ENCODE results near the gene PLEKHG3. TPM values are rescaled to one million over a fixed set of nuclear protein-coding genes. Genes with fewer than 3 reads are reported as not detected.
A peak's percentile ranks its signal among the peaks of the same experiment; 100 is the strongest.

The PLEKHG3 gene
- total and polyA plus RNA-seq, 7 donors: 1.9 to 8.2 (median 5.2) TPM

DNA sequence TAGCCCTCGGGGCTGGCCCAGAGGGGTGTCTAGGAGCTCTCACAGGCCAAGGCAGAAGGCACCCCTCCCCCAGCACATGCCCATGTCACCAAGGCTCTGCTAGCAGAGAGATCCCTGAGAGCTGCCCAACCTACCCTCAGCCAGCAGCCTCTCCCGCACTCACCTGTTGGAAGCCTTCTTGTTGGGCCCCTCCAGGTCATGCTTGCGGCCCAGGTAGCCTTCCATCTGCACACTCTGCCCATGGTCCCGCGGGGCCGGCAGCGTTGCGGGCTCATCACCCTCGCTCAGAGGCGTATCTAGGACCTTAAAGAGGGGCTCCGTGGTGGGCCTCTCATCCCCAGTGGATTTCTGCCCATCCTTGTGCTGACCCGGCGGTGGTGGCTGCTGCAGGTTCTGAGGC lies 49.1 kb downstream of the PLEKHG3 start:
- intact Hi-C loops (cut with DNase I): no loop called here
- no peak for DNase-seq
- no peaks in the 10 kb centered on the region for H3K9me3 ChIP-seq
- H3K36me3 ChIP-seq (ENCODE audit: insufficient read depth in 1 of 2, low read depth in 1 of 2): peaks cover 0 to 61% of the 10 kb centered on the region in 2 donors
- 89 to 93% (median 91%) methylated on average over 13 of the region's 13 CpGs for WGBS, 3 donors
- TF ChIP-seq, protein P1, sequence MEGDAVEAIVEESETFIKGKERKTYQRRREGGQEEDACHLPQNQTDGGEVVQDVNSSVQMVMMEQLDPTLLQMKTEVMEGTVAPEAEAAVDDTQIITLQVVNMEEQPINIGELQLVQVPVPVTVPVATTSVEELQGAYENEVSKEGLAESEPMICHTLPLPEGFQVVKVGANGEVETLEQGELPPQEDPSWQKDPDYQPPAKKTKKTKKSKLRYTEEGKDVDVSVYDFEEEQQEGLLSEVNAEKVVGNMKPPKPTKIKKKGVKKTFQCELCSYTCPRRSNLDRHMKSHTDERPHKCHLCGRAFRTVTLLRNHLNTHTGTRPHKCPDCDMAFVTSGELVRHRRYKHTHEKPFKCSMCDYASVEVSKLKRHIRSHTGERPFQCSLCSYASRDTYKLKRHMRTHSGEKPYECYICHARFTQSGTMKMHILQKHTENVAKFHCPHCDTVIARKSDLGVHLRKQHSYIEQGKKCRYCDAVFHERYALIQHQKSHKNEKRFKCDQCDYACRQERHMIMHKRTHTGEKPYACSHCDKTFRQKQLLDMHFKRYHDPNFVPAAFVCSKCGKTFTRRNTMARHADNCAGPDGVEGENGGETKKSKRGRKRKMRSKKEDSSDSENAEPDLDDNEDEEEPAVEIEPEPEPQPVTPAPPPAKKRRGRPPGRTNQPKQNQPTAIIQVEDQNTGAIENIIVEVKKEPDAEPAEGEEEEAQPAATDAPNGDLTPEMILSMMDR (IDR thresholded peaks at IDR 0.05): no peak
- ATAC-seq: no peak
- no peaks in the 10 kb centered on the region for H3K27me3 ChIP-seq (ENCODE audit: insufficient read depth in 3 of 3, low read length in 2 of 3)
- peaks cover 27% of the 10 kb centered on the region for H3K4me1 ChIP-seq
- H3K4me3 ChIP-seq: no peak overlapping the region
- H3K27ac ChIP-seq: no peak overlapping the region

DNA sequence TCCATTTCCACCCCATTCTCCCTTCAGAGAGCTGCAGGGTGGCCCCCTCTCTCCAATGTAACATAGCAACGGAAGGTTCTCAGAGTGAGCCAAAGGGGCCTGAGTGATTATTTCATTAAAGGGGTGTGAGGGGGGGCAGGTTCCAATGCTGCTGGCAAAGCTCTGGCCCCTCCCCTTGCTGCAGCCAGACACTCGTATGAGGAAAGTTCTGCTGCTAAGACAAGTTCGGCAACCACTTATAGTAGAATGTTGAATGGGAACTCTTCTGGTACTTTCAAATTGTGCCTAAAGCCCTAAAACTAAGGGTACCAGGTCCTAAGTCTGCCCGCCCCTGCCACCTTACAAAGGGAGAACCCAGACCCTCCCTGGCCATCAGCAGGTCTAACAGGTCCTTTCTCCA lies 49.8 kb downstream of the PLEKHG3 start:
- Histone ChIP-seq H3K9me3 (no peaks in the 10 kb centered on the region), H3K27me3 (ENCODE audit: insufficient read depth in 3 of 3, low read length in 2 of 3) (no peaks in the 10 kb centered on the region), H3K27ac (no peak overlapping the region), H3K4me3 (no peak overlapping the region), H3K36me3 (ENCODE audit: insufficient read depth in 1 of 2, low read depth in 1 of 2) (peaks cover 0 to 54% of the 10 kb centered on the region in 2 donors), H3K4me1 (peaks cover 33% of the 10 kb centered on the region)
- no peak for DNase-seq
- intact Hi-C loops (cut with DNase I): no loop called here
- no peak for ATAC-seq
- TF ChIP-seq, protein P1 (IDR thresholded peaks at IDR 0.05): no peak
- 86 to 93% (median 89%) methylated on average over 4 of the region's 4 CpGs for WGBS, 3 donors

DNA sequence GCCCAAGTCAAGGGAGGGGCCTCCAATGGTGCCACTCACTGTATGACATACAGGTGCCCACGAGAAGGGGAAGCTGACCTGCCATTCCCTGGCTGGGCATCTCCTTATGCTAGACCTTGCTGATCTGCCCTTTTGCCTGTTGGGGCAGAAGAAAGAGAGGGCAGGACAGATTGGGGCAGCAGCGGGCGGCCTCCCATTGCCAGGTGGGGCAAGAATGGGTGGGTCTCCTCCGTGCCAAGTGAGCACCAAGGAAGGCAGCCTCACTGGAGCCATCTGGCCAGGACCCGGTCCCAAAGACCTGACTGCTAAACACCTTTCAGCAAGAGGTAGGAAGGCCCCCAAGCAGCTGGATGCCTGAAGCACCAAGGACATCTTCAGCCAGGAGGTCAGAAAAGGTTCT lies 50.5 kb downstream of the PLEKHG3 start:
- peaks cover 38% of the 10 kb centered on the region for H3K4me1 ChIP-seq
- DNase-seq (no peak), ATAC-seq (no peak)
- peaks cover 0 to 53% of the 10 kb centered on the region in 2 donors for H3K36me3 ChIP-seq (ENCODE audit: insufficient read depth in 1 of 2, low read depth in 1 of 2)
- H3K27ac ChIP-seq: peak overlapping the region; percentile 15
- TF ChIP-seq, protein P1 (IDR thresholded peaks at IDR 0.05): no peak
- no peaks in the 10 kb centered on the region for H3K27me3 ChIP-seq (ENCODE audit: insufficient read depth in 3 of 3, low read length in 2 of 3)
- WGBS, 3 donors: 86 to 92% (median 88%) methylated on average over 5 of the region's 5 CpGs
- no peak overlapping the region for H3K4me3 ChIP-seq
- no peaks in the 10 kb centered on the region for H3K9me3 ChIP-seq
- intact Hi-C loops (cut with DNase I): no loop called here

DNA sequence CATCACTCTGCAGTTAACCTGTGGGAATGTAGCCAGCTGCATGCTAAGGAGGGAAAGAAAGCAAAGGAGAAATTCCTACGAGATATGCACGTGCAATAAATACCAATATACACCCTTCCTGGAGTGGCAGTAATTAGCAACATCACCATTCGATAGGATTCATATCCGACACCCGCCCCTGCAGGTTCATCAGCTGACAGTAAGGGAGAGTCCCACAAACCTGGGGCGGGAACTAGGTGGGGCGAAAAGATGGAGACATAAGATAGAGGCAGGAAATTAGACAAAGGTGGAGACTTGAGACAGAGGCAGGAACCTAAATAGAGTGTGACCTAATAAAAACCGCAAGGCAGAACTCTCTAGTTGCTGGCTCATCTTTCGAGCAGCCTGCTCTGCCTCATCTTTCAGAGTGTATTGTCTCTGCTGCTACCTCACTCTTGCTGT lies 51.6 kb downstream of the PLEKHG3 start:
- intact Hi-C loops (cut with DNase I): no loop called here
- no peak for DNase-seq
- Histone ChIP-seq H3K27ac (peak overlapping the region; percentile 56), H3K4me1 (peaks cover 38% of the 10 kb centered on the region), H3K27me3 (ENCODE audit: insufficient read depth in 3 of 3, low read length in 2 of 3) (no peaks in the 10 kb centered on the region), H3K9me3 (no peaks in the 10 kb centered on the region), H3K4me3 (no peak overlapping the region), H3K36me3 (ENCODE audit: insufficient read depth in 1 of 2, low read depth in 1 of 2) (peaks cover 0 to 52% of the 10 kb centered on the region in 2 donors)
- 68 to 74% (median 71%) methylated on average over 9 of the region's 9 CpGs for WGBS, 3 donors
- ATAC-seq: peak; percentile 8 to 61 (median 40)
- TF ChIP-seq, protein P1 (IDR thresholded peaks at IDR 0.05): no peak

DNA sequence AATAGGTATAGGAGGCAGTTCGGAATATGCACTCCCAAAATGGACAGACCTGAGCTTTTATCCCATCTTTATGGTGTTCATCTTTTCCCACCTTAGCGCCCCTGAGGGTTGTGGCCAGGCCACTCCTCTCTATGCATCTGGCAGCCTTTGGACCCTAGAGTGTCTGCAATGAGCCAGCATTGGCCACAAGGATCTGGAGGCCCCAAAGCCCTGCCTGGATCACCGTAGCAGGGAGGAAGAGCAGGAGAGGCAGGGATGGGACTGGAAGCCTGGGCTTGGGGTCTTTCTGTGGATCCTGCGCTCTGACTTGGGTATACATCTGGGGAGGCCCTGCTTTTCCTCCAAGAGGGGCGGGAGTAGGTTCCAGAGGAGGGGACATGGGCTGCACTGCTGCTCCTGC lies 52.5 kb downstream of the PLEKHG3 start:
- peak in 1 of 2 donors; percentile 15 for DNase-seq
- WGBS, 3 donors: 90 to 95% (median 92%) methylated on average over 5 of the region's 5 CpGs
- Histone ChIP-seq H3K9me3 (no peaks in the 10 kb centered on the region), H3K27me3 (ENCODE audit: insufficient read depth in 3 of 3, low read length in 2 of 3) (no peaks in the 10 kb centered on the region), H3K27ac (peak overlapping the region; percentile 56), H3K36me3 (ENCODE audit: insufficient read depth in 1 of 2, low read depth in 1 of 2) (peaks cover 0 to 51% of the 10 kb centered on the region in 2 donors), H3K4me3 (no peak overlapping the region), H3K4me1 (peaks cover 45% of the 10 kb centered on the region)
- TF ChIP-seq, protein P1 (IDR thresholded peaks at IDR 0.05): no peak
- intact Hi-C loops (cut with DNase I): no loop called here
- no peak for ATAC-seq
